ENCODE data around the gene MAGEF1.

Gene MAGEF1

GRCh38 chr3:184719709-184720108, 7.8 kb upstream of the MAGEF1 start:
- no peak for DNase-seq

DNA sequence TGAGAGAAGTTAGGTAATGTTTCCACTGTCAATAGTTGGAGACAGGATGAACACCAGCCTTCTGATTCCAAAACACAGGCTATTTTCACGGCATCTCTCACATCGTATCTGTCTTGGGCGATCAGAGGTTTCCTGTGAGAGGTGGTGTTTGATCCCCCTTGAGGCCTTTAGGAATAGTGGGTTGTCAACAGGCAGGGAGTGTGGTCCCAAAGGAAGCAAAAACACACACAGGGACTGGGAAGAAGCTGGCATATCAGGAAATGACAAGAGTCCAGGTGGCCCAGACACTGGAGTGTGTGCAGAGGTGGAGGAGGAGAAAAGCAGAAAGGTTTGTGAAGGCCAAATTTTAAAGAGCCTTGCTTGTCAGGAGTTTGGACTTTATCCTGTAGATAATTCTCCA, 6.6 kb upstream of the MAGEF1 start:
- no peak for DNase-seq

DNA sequence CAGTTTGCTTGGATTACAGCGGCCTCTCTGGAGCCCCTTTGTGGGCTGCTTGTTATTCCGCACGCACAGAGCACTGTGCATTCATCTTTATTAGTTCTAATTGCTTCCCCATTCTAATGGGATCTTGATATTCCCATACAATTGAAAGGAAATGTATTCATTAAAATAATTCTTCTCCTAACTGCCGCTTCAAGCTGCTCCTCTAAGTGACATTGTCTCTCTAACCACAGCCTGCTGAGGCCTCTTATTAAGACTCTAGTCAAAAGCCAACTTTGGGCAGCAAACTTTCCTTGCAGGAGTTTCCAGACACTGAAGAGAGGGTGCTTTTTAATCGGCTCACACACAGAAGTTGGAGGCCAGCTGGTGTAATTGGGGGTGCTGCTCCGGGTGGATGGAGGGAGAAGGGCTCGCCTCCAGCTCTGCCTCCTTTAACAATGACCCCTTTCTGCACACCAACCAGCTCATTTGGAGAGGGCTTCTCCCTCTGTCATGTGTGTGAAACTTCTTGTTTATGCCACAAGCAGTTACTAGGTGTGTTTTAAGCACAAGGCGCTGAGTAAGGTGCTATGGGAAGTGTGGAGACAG, 5.6 kb upstream of the MAGEF1 start:
- DNase-seq = no peak

- no peak for DNase-seq
These were observed 4.9 kb upstream of the MAGEF1 start for GRCh38 chr3:184716622-184717398.

- DNase-seq = no peak
These were observed 4.2 kb upstream of the MAGEF1 start for GRCh38 chr3:184715943-184716621.

DNA sequence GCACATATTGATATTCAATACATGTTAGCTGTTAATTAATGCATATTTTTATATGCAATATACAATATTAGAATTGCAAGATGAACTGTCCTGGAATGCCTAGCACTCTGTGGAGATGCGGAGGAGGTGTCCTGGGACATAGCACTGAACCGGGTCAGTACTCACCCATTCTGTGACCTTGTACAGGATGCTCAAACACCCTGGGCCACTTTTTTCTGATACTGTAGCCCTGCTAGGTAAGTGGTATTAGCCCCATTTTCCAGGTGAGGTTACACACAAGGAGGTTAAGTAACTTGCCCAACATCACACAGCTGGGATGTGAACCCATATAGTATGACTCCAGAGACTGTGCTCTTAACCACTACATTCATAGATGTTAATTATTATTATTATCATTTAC, 1.7 kb upstream of the MAGEF1 start:
- no peak for DNase-seq

DNA sequence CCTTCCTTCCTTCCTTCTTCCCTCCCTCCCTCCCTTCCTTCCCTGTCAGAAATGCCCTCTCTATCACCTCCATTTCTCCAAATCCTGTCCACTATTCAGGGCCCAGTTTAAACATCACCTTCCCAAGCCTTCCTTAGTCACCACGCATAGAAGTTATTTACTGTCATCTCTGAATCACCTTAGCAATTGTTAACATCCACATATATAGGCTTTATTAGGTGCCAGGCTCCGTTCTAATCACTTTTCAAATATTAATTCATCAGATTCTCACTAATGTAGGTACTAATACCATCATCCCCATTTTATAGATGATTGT, 1.1 kb upstream of the MAGEF1 start:
- no peak for DNase-seq

- DNase-seq = no peak
These were observed 580 bp upstream of the MAGEF1 start for GRCh38 chr3:184712248-184713039.

GRCh38 chr3:184710870-184711492, 883 bp downstream of the MAGEF1 start:
- no peak for DNase-seq

DNA sequence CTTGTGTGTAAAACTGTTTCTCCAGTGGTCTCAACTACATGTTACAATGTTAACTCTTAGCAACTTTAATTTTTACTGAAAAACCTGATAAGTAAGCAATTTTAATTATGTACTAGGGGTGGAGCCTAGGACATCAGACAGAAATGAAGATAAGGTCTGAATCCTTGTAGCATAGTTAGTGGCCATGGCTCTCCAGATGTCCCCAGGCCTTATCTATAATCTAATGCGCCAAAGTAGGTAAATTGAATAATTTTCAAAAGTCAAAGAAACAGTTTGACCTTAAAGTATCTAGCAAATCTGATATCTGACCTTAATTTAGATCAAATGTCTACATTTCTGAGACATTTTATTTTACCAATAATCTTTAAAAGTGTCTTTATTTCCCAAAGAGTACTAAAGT, 8.2 kb downstream of the MAGEF1 start:
- DNase-seq = no peak

GRCh38 chr3:184700759-184701158, 11.1 kb downstream of the MAGEF1 start:
- DNase-seq = no peak

GRCh38 chr3:184697845-184698244, 14.0 kb downstream of the MAGEF1 start:
- DNase-seq = no peak

DNA sequence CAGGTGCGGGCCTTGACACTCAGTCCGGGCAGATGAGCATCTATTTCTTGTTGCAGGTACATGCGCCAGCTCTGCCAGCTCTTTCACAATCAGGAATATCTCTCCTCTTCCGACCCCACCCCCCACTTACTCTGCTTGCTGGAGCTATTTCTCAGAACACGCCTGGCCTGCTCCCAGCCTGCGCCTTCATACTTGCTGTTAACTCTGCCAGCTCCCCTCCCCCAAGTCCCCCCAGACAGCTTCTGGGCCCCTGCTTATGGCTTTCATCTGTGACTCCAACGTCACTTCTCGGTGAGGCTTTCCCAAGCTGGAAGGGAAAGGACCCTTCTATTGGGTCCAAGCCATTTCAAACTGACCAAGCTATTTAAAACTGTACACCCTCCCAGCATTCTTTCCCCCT, 15.2 kb downstream of the MAGEF1 start:
- DNase-seq = no peak

DNA sequence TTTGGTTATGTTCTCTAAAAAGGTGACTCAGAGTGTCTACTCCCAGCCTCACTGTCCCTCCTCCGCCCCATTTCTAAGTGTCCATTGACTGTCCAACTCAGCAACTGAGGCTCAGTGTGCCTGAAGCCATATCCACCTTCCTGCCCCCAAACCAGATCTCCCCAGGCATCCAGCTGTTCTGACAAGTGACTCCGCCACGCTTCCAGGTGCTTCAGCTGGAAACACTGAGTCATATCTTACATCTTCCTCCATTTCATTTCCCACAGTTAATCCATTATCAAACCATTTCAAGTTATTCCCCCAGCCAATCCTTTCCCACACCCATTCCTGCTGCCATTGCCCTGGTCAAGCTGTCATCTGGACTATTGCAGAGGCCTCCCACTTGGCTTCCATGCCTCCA, 17.1 kb downstream of the MAGEF1 start:
- DNase-seq = no peak

- no peak for DNase-seq
These were observed 17.7 kb downstream of the MAGEF1 start for GRCh38 chr3:184694133-184694665.

DNA sequence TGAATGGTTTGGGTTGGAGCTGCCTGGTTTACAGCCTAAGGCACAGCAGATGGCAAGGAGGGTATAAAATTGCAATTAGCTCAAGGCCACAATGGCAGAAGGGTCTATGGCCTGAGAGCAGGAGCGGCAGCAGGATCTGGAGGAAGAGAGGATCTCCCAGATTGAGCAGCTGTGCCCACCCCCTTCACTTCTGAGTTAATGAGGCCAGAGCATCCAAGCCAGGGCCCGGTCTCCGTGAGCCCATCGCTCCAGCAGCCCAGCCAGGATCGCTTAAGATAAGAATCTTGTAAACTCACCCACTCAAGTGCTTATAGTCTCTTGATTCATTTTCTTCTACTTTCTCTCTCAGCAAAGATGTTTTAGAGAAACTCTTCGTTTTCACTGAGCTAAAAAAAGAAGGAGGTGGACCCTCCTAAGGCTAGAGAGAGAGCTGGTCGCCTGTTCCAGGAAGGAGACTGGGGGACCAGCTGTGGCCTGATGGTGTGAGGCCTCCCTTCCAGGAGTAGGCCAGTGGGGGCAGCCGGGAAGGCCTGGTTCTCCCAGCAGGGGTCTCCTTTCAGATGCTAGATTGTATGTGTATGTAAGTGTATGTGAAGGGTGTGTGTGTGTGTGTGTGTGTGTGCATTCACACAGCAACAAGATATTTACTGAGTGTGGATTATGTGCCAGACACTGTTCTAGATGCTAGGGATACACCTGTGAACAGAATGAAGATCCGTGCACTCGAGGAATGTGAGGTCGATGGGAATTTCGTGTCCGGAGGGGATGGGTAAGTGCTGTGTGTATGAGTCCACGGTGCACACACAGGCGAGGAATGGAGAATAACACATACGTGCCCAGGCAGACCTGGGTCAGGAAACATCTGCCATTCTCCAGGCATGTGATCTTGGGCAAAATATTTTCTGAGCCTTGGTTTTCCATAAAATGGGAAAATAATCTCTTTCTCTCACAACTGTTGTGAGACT, 18.6 kb downstream of the MAGEF1 start:
- DNase-seq = no peak

GRCh38 chr3:184691397-184692231, 20.2 kb downstream of the MAGEF1 start:
- no peak for DNase-seq

GRCh38 chr3:184690192-184690883, 21.5 kb downstream of the MAGEF1 start:
- DNase-seq = no peak

- DNase-seq = no peak
These were observed 23.0 kb downstream of the MAGEF1 start for GRCh38 chr3:184688882-184689271.

- no peak for DNase-seq
These were observed 23.5 kb downstream of the MAGEF1 start for GRCh38 chr3:184688251-184688881.
